Neural cell (in vitro differentiated cells): ENCODE measurements around the gene SHF. TPM values are rescaled to one million over a fixed set of nuclear protein-coding genes. Genes with fewer than 3 reads are reported as not detected.

Experiments
- H2AFZ ChIP-seq: fragments of 200-600, 300-800 bp; sonication (generic), shearing (Covaris generic); 2 replicates; pipeline ENCODE4 v1.6.0; 2014; ENCODE audit warnings: low read depth, mild to moderate bottlenecking, antibody characterized with exemption, low read length, moderate library complexity
- H3F3A ChIP-seq: fragments of 200-600 bp; shearing (Covaris generic); 2 replicates; pipeline ENCODE4 v1.6.1; 2016; ENCODE audit warnings: mild to moderate bottlenecking, moderate library complexity, mixed read lengths, antibody characterized with exemption, low read length; ENCODE audit not compliant: insufficient read depth, poor library complexity, severe bottlenecking
- H3K27ac ChIP-seq: fragments of 200-600, 300-800 bp; sonication (generic), shearing (Covaris generic); 2 replicates; pipeline ENCODE4 v1.5.1; 2014; ENCODE audit warnings: mild to moderate bottlenecking, low read length, moderate library complexity
- H3K27me3 ChIP-seq: fragments of 300-800, 200-600 bp; sonication (generic), shearing (Covaris generic); 2 replicates; pipeline ENCODE4 v1.6.0; 2014; ENCODE audit warnings: mild to moderate bottlenecking, low read depth, low read length, moderate library complexity; ENCODE audit not compliant: insufficient read depth
- H3K36me3 ChIP-seq: fragments of 300-800, 200-600 bp; sonication (generic), shearing (Covaris generic); 2 replicates; pipeline ENCODE4 v1.5.1; 2014; ENCODE audit warnings: mild to moderate bottlenecking, antibody characterized with exemption, low read length, moderate library complexity; ENCODE audit not compliant: insufficient read depth
- H3K4me2 ChIP-seq: fragments of 300-800, 200-600 bp; sonication (generic), shearing (Covaris generic); 2 replicates; pipeline ENCODE4 v1.6.0; 2014; ENCODE audit warnings: mild to moderate bottlenecking, low read length
- H3K4me3 ChIP-seq: fragments of 300-800, 200-600 bp; sonication (generic), shearing (Covaris generic); 2 replicates; pipeline ENCODE4 v1.5.1; 2014; ENCODE audit warnings: mild to moderate bottlenecking, low read length, moderate library complexity
- H3K79me2 ChIP-seq: fragments of 200-600 bp; shearing (Covaris generic); replicated peaks from 2 replicates; pipeline ENCODE4 v1.6.0; 2014; ENCODE audit warnings: mild to moderate bottlenecking, low read length, moderate library complexity; ENCODE audit not compliant: insufficient read depth
- H3K9ac ChIP-seq: fragments of 300-800, 200-600 bp; sonication (generic), shearing (Covaris generic); 2 replicates; pipeline ENCODE4 v1.6.1; 2016; ENCODE audit warnings: mild to moderate bottlenecking, low read length, mixed read lengths
- H3K9me2 ChIP-seq: fragments of 200-600 bp; shearing (Covaris generic); 2 replicates; pipeline ENCODE4 v1.6.1; 2016; ENCODE audit warnings: mild to moderate bottlenecking, low read length, mixed read lengths; ENCODE audit not compliant: insufficient read depth
- H3K9me3 ChIP-seq: fragments of 200-600, 300-800 bp; sonication (generic), shearing (Covaris generic); 2 replicates; pipeline ENCODE4 v1.6.1; 2016; ENCODE audit warnings: mild to moderate bottlenecking, mixed run types, low read length, moderate library complexity, mixed read lengths
- H4K20me1 ChIP-seq: fragments of 200-600 bp; shearing (Covaris generic); 2 replicates; pipeline ENCODE4 v1.6.1; 2016; ENCODE audit warnings: mild to moderate bottlenecking, mixed run types; ENCODE audit not compliant: insufficient read depth
- CTCF ChIP-seq: fragments of 450-650 bp; IDR thresholded peaks from 2 replicates; pipeline ENCODE4 v1.5.1; 2014; ENCODE audit warnings: antibody characterized with exemption, mild to moderate bottlenecking, moderate library complexity; ENCODE audit not compliant: poor library complexity, severe bottlenecking
- EP300 ChIP-seq: fragments of 450-650 bp; conservative IDR thresholded peaks from 2 replicates; pipeline ENCODE4 v1.6.1; 2014; ENCODE audit warnings: antibody characterized with exemption, mild to moderate bottlenecking, moderate library complexity; ENCODE audit not compliant: poor library complexity, severe bottlenecking
- EZH2 ChIP-seq: fragments of 200-600, 300-800 bp; shearing (Covaris generic), sonication (generic); IDR thresholded peaks from 2 replicates; pipeline ENCODE4 v1.6.1; 2014; ENCODE audit warnings: antibody characterized with exemption, low read length, borderline replicate concordance, mild to moderate bottlenecking; ENCODE audit not compliant: insufficient read depth, poor library complexity, severe bottlenecking
- MXI1 ChIP-seq: fragments of 450-650 bp; conservative IDR thresholded peaks from 2 replicates; pipeline ENCODE4 v1.6.1; 2014; ENCODE audit warnings: antibody characterized with exemption, mild to moderate bottlenecking; ENCODE audit not compliant: poor library complexity, severe bottlenecking
- POLR2AphosphoS5 ChIP-seq: IDR thresholded peaks from 2 replicates; pipeline ENCODE4 v1.6.1; 2012
- RAD21 ChIP-seq: fragments of 450-650 bp; conservative IDR thresholded peaks from 2 replicates; pipeline ENCODE4 v1.6.1; 2014; ENCODE audit warnings: antibody characterized with exemption, mild to moderate bottlenecking, moderate library complexity
- REST ChIP-seq: IDR thresholded peaks from 2 replicates; pipeline ENCODE4 v1.6.1; 2012; ENCODE audit warnings: borderline replicate concordance
- SMC3 ChIP-seq: fragments of 450-650 bp; conservative IDR thresholded peaks from 2 replicates; pipeline ENCODE4 v1.6.1; 2014; ENCODE audit warnings: antibody characterized with exemption, mild to moderate bottlenecking, moderate library complexity; ENCODE audit not compliant: poor library complexity
- TAF1 ChIP-seq: IDR thresholded peaks from 2 replicates; pipeline ENCODE4 v1.6.1; 2012; ENCODE audit warnings: low read depth
- polyA plus RNA-seq: library from polyadenylated mRNA; depleted of rRNA; stranded (reverse); fragments of >200 nt; gene quantifications from 2 replicates; pipeline ENCODE4 v1.2.3, GENCODE V29; 2014

SHF gene
- polyA plus RNA-seq, 1 donor from 2014 or later, result 41.5 TPM

- TF ChIP-seq SMC3 (no peak), TAF1 (no peak), MXI1 (no peak), CTCF (no peak), POLR2AphosphoS5 (no peak), EZH2 (no peak), RAD21 (no peak), EP300 (no peak), REST (no peak)
Observed at GRCh38 chr15:45146405-45146804, 41.4 kb downstream of the SHF start.

GRCh38 chr15:45144775-45145174 lies 43.0 kb downstream of the SHF start:
- Histone ChIP-seq H3K9me3 (no peaks in the 10 kb centered on the region), H3K9me2 (no peaks in the 10 kb centered on the region), H3K4me2 (no peak overlapping the region)

More at GRCh38 chr15:45146405-45146804, 41.4 kb downstream of the SHF start:
- no peaks in the 10 kb centered on the region for H3K79me2 ChIP-seq
- no peaks in the 10 kb centered on the region for H4K20me1 ChIP-seq
- H3K9ac ChIP-seq, result no peak overlapping the region
- H3K4me2 ChIP-seq, result no peak overlapping the region
- no peaks in the 10 kb centered on the region for H3F3A ChIP-seq
- no peak overlapping the region for H3K4me3 ChIP-seq
- H3K27me3 ChIP-seq, result no peaks in the 10 kb centered on the region
- no peaks in the 10 kb centered on the region for H3K9me3 ChIP-seq
- H3K36me3 ChIP-seq, result no peaks in the 10 kb centered on the region
- H2AFZ ChIP-seq, result no peak overlapping the region
- no peaks in the 10 kb centered on the region for H3K9me2 ChIP-seq
- no peak overlapping the region for H3K27ac ChIP-seq

DNA sequence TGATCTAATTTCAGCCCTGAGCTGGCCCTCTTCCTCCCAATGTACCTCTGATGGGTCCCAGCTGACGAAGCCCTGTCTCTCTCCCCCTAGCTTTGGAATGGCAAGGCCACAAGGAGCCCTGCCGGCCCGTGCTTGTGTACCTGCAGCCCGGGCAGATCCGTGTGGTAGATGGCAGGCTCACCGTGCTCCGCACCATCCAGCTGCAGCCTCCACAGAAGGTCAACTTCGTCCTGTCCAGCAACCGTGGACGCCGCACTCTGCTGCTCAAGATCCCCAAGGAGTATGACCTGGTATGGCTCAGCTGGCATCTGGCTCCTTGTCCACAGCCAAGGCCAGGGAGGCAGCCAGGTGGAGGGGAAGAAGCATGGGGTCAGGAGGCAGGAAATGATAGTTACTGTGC lies 43.8 kb downstream of the SHF start:
- no peaks in the 10 kb centered on the region for H3K27me3 ChIP-seq
- H3K9me2 ChIP-seq, result no peaks in the 10 kb centered on the region
- no peak for TF ChIP-seq MXI1
- no peak for TF ChIP-seq REST
- no peak for TF ChIP-seq TAF1
- no peak for TF ChIP-seq EZH2
- TF ChIP-seq POLR2AphosphoS5, result no peak
- TF ChIP-seq RAD21, result no peak
- no peak for TF ChIP-seq SMC3
- no peak for TF ChIP-seq CTCF
- TF ChIP-seq EP300, result no peak
- H3K27ac ChIP-seq, result no peak overlapping the region
- H3K36me3 ChIP-seq, result no peaks in the 10 kb centered on the region
- H2AFZ ChIP-seq, result no peak overlapping the region
- no peaks in the 10 kb centered on the region for H3F3A ChIP-seq
- no peak overlapping the region for H3K9ac ChIP-seq
- H3K4me2 ChIP-seq, result no peak overlapping the region
- H3K4me3 ChIP-seq, result no peak overlapping the region
- no peaks in the 10 kb centered on the region for H3K9me3 ChIP-seq
- H3K79me2 ChIP-seq, result no peaks in the 10 kb centered on the region
- H4K20me1 ChIP-seq, result no peaks in the 10 kb centered on the region

More at GRCh38 chr15:45144775-45145174, 43.0 kb downstream of the SHF start:
- Histone ChIP-seq H3F3A (no peaks in the 10 kb centered on the region), H3K79me2 (no peaks in the 10 kb centered on the region), H2AFZ (no peak overlapping the region), H3K36me3 (no peaks in the 10 kb centered on the region), H4K20me1 (no peaks in the 10 kb centered on the region), H3K4me3 (no peak overlapping the region), H3K9ac (no peak overlapping the region), H3K27me3 (no peaks in the 10 kb centered on the region), H3K27ac (no peak overlapping the region)
- no peak for TF ChIP-seq TAF1
